Ovary (tissue), 3 donors: ENCODE data around the gene ABHD6.

Source experiments
- EP300 ChIP-seq: sonication (generic); formaldehyde crosslinking; IDR thresholded peaks from one replicate; pipeline ENCODE4 v1.6.1; 2017; ENCODE audit warnings: antibody characterized with exemption
- POLR2A ChIP-seq: fragments of 450-650 bp; IDR thresholded peaks from one replicate; pipeline ENCODE4 v1.6.1; 2017; ENCODE audit warnings: antibody characterized with exemption, mild to moderate bottlenecking, moderate library complexity
- TF ChIP-seq, protein P1 (sequence below), 3 donors: fragments of 450-650 bp in 2 of 3; fragments of 200-600 bp in 1 of 3; IDR thresholded peaks; one replicate each; pipeline versions ENCODE4 v1.5.1 to v1.8.0; 2016 to 2022; ENCODE audit warnings: antibody characterized with exemption in 3 of 3, mild to moderate bottlenecking in 1 of 3
- donor health status: DM: no; HTN: no; CAD: no.

GRCh38 chr3:58197588-58197987 lies 40.0 kb upstream of the ABHD6 start:
- TF ChIP-seq, protein P1, sequence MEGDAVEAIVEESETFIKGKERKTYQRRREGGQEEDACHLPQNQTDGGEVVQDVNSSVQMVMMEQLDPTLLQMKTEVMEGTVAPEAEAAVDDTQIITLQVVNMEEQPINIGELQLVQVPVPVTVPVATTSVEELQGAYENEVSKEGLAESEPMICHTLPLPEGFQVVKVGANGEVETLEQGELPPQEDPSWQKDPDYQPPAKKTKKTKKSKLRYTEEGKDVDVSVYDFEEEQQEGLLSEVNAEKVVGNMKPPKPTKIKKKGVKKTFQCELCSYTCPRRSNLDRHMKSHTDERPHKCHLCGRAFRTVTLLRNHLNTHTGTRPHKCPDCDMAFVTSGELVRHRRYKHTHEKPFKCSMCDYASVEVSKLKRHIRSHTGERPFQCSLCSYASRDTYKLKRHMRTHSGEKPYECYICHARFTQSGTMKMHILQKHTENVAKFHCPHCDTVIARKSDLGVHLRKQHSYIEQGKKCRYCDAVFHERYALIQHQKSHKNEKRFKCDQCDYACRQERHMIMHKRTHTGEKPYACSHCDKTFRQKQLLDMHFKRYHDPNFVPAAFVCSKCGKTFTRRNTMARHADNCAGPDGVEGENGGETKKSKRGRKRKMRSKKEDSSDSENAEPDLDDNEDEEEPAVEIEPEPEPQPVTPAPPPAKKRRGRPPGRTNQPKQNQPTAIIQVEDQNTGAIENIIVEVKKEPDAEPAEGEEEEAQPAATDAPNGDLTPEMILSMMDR (IDR thresholded peaks at IDR 0.05): no peak
- TF ChIP-seq POLR2A (no peak), EP300 (no peak)
